Cerebellar cortex (tissue), 1 donor: ENCODE results near the gene PARD3.
"Not testable (repeated sequence)": the region's sequence is repeated elsewhere in the genome, so short reads cannot be mapped to it uniquely, and the experiment has no call there.

Experiments used
- DNase-seq: peaks from one replicate; pipeline ENCODE4 v3.0.0-alpha.2; 2015; ENCODE audit warnings: low spot score

The PARD3 gene

GRCh38 chr10:34098821-34099567 lies 716.1 kb downstream of the PARD3 start:
- no peak for DNase-seq

GRCh38 chr10:34097682-34098081 lies 717.4 kb downstream of the PARD3 start:
- DNase-seq: no peak

GRCh38 chr10:34094961-34095360 lies 720.1 kb downstream of the PARD3 start:
- no peak for DNase-seq

- no peak for DNase-seq
These were observed 720.9 kb downstream of the PARD3 start for GRCh38 chr10:34094146-34094696.

- no peak for DNase-seq
These were observed 722.2 kb downstream of the PARD3 start for GRCh38 chr10:34092891-34093290.

- no peak for DNase-seq
These were observed 723.4 kb downstream of the PARD3 start for GRCh38 chr10:34091635-34092195.

- no peak for DNase-seq
These were observed 725.8 kb downstream of the PARD3 start for GRCh38 chr10:34089253-34089652.

- DNase-seq: no peak
These were observed 726.8 kb downstream of the PARD3 start for GRCh38 chr10:34088208-34088794.

GRCh38 chr10:34087095-34087418 lies 728.0 kb downstream of the PARD3 start:
- no peak for DNase-seq

GRCh38 chr10:34083567-34083966 lies 731.5 kb downstream of the PARD3 start:
- no peak for DNase-seq

- DNase-seq: no peak
These were observed 733.1 kb downstream of the PARD3 start for GRCh38 chr10:34081948-34082347.

GRCh38 chr10:34081347-34081743 lies 733.8 kb downstream of the PARD3 start:
- DNase-seq: no peak

GRCh38 chr10:34080485-34081346 lies 734.4 kb downstream of the PARD3 start:
- DNase-seq: no peak

- DNase-seq: no peak
These were observed 735.2 kb downstream of the PARD3 start for GRCh38 chr10:34079702-34080484.

GRCh38 chr10:34078745-34079470 lies 736.2 kb downstream of the PARD3 start:
- no peak for DNase-seq

- no peak for DNase-seq
These were observed 736.9 kb downstream of the PARD3 start for GRCh38 chr10:34078017-34078744.

GRCh38 chr10:34076443-34076842 lies 738.7 kb downstream of the PARD3 start:
- no peak for DNase-seq

- DNase-seq: no peak
These were observed 739.7 kb downstream of the PARD3 start for GRCh38 chr10:34075254-34075926.

GRCh38 chr10:34074051-34074450 lies 741.0 kb downstream of the PARD3 start:
- DNase-seq: no peak

- DNase-seq: not testable (repeated sequence)
These were observed 747.4 kb downstream of the PARD3 start for GRCh38 chr10:34067741-34068140.
